Measurements from ENCODE around the gene AGFG2.

AGFG2 gene

DNA sequence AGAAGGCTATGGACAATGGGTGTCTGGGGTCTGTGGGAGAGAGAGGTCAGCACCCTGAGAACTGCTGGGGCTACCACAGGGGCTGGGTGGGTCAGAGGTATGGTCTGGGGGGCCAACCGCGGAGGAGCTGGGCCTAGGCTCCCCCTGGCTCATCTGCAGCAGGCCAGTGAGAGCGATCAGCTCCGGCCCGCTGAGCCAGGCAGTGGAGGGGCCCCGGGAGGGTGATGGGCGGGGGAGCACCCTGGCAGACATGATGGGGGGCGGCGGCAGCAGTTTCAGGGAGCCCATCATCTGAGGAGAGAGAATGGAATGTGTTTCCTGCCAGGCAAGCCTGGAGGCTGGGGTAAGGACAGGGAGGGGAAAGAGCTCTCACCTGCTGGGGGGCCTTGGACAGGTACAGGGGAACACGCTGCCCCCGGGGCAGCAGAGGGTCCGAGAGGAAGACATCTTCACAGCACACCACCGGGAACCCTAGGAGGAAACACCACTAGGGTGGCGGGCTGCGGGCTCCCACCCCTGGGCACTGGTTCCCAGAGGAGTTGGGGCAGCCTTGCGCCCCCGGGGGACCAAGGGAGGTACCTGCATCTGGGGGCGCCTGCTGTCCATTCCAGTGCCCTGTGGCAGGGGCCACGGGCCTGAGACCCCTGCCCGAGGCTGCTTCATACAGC lies 33.4 kb downstream of the AGFG2 start:
- no peak for DNase-seq (ENCODE audit: low read depth)

DNA sequence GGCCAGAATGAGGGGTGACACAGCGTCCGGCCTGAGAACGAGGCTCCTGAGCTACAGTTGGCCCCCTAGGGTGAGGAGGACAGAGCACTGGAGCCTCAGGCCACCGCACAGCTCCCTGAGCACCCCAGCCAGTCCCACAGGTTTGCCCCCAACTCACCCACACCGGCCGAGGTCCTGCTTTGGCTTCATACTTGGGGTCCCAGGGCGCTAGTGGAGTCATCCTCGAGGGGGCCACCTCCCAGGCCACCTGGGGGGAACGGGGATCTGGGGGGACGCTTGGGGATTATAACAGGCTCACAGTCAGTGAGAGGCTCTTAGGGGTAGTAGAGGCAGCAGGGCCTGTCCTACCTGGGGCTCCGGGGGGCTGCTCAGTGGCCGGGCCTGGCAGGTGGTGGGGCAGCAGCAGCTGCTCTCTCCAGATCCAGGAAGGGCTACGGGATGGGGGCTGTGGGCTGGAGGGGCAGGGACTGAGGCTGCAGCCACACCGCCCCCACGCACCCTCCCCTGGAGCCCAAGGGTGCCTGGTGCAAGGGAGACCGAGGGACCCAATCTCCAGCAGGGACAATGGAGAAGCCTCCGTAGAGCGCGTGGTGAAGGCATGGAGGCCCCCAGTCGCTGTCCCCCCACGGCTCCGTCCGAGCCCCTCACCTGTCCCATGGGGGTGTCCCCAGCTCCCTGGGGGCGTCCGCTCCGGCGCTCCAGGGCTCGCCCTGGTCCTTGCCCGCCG lies 34.1 kb downstream of the AGFG2 start:
- DNase-seq (ENCODE audit: low read depth): no peak

DNA sequence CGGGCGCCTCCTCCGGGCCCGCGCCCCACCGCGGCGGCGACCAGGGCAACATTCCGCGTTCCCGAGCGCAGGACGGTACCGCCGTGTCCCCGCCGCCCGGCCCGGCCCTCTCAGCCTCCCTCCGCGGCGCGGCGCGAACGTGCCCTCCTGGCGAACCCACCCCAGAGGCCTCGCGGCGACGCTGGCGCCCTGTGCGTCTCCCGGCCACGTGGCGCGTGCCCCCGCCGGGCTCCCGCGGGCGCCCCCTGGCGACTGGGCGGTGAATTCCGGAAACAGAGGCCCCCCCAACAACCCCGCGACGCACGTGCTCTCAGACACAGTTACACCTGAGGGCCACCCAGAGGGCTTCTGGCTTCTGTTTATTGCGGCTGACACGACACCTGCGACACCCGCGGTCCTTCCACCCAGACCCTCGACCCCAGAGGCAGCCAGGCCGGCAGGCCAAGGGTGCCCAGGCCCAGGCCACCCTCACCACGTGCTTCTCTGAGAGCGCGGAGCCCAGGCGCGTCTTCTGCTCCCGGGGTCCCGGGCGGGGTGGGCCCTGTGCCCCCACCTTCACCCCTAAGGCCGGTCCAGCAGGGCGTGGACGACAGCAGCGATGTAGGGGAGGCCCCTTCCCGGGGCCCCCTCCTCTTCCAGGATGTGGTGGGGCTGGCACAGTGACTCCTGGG lies 34.8 kb downstream of the AGFG2 start, which contains the start of gene SAP25:
TSS of gene SAP25 (minus strand) at position 210 of the 671 bp plus-strand sequence. CDS start at position 52, 158 bp downstream.
- no peak for DNase-seq (ENCODE audit: low read depth)

DNA sequence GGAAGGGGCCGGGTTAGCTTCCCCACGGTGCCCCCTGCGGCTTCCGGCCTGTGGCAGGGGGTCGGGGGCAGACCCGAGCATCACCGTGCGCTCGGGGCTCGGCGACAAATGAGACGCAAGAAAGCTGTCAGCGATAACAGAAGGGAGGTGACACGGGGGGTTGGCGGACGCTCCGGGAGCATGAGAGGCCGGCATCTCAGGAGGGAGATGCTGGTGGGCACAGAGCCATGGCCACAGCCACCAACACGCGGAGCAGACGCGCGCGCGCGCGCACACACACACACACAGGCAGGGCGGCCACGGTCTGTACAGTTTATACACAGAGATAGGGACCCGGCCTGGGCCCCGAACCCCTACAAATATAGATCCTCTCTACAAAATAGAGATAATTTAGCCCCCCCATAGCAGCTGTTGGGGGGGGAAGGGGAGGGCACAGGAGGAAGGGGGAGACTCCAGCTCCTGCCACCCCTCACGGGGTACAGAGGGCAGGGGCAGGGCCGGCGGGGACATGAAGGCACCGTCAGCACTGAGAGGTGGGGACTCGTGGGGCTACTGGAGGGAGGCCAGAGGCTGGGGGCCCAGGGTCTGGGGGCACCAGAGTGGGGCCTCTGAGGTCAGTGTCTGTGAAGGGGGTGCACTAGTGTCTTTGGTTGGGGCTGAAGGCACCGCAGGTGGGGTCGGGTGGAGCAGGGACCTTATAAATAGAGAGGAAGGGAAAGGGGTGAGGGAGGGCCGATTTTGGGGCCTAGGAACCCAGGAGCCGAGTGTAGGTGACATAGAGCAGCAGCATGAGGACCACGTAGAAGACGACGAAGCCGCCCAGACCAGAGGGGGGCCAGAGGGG lies 35.6 kb downstream of the AGFG2 start:
- DNase-seq (ENCODE audit: low read depth): no peak

DNA sequence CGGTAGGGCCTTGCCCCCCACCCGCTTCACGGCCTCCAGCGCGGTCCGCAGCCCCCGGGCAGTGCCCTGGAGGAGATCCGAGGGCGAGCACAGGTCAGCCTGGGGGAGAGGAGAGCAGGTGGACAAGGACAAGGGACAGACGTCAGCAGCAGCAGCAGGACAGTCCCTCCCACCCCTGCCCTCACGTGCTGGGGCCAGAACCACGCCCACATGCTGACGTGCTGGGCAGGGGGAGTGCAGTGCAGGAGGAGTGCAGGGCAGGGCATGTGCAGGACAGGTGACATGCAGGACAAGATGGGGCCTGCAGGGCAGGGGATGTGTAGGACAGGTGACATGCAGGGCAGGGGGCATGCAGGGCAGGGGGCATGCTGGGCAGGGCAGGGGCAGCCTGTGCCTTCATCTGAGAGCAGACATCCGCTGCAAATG lies 36.2 kb downstream of the AGFG2 start:
- DNase-seq (ENCODE audit: low read depth): no peak

DNA sequence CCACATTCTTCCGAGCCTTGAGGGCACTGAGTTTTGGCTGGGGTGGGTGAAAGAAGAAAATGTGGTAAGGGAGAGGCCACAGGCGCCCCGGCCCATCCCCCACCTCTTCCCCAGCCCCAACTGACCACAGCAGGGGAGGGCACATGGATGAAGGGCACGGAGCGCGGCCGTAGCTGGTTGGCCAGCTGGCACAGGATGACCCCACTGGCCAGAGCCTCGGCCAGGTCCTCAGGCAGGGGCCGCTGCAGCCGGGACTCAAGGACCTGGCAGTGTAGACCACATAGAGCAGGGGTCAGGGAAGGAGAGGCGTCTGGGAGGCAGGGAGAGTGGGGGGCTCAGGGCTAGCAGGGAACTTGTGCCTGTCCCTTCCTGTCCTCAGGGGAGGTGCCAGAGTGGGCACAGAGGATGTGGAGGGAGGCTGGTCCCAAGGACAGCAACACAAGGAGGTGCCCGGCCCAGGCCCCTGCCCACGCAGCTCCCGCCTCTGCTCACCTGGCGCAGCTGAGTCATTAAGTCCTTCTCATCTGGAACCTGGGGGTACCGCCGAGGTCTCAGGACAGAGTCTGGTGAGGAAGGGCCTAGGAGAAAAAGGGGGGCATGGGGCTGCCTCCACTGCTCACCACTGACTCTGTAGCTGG lies 36.9 kb downstream of the AGFG2 start:
- no peak for DNase-seq (ENCODE audit: low read depth)

DNA sequence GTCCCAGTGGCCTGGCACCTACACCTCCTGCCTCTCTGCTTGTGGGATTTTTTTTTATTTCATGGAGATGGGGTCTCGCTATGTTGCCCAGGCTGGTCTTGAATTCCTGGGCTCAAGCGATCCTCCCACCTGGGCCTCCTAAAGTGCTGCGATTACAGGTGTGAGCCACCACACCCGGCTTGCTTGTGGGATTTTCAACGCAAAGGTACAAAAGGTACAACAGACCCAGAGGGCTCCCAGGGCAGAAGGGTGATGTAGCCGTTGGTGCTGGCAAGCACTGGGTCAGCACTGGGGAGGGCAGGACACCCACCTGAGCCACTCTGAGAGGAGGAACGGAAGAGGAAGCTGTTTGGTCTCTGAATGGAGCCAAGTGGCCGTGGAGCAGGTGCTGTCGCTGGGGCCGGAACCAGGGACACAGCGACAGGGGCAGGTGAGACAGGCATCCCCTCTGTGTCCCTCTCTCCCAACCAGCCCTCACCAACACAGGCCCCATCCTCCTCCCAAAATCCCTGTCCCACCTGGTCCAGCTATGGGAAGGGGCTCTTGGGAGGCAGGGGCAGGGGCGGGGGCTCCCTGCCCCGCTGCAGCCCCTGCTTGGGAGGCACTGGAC lies 37.5 kb downstream of the AGFG2 start:
- no peak for DNase-seq (ENCODE audit: low read depth)

DNA sequence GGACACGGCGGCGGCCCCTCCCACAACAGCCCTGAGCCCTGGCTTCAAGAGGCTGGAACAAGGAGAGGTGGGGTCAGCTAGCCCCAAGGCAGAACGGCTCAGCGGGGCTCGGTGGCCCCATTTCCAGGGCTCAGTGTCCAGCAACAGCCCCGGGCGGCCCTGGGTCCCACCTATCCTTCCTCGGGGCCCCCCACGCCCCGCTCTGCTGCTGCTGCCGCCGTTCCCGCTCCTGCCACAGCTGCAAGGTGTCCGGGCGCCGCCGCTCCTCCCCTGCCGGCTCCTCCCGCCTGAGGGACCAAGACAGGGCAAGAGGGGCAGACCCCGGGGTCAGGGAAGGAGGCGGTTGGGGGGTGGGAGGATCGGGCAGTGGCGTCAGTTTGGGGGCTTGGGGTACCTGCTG lies 38.1 kb downstream of the AGFG2 start:
- DNase-seq (ENCODE audit: low read depth): no peak

DNA sequence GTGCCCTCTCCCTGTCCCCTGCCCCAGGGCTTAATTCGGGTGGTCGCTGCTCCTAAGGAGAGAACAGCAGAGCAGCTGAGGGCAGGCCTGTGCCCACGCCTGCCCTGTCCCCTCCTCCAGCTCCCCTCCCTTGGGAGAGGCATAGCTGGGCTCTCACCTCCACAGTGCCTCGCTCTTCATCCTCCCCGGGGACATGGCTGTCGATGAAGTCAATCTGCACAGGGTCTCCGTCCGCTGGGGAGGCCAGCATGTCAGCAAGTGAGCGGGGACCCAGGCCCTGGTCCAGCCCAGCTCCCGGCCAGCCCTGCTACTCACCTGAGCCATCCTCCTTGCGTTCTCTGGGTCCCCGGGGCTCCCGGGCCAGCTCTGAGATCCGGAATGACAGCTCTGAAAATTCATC lies 38.5 kb downstream of the AGFG2 start:
- DNase-seq (ENCODE audit: low read depth): no peak

DNA sequence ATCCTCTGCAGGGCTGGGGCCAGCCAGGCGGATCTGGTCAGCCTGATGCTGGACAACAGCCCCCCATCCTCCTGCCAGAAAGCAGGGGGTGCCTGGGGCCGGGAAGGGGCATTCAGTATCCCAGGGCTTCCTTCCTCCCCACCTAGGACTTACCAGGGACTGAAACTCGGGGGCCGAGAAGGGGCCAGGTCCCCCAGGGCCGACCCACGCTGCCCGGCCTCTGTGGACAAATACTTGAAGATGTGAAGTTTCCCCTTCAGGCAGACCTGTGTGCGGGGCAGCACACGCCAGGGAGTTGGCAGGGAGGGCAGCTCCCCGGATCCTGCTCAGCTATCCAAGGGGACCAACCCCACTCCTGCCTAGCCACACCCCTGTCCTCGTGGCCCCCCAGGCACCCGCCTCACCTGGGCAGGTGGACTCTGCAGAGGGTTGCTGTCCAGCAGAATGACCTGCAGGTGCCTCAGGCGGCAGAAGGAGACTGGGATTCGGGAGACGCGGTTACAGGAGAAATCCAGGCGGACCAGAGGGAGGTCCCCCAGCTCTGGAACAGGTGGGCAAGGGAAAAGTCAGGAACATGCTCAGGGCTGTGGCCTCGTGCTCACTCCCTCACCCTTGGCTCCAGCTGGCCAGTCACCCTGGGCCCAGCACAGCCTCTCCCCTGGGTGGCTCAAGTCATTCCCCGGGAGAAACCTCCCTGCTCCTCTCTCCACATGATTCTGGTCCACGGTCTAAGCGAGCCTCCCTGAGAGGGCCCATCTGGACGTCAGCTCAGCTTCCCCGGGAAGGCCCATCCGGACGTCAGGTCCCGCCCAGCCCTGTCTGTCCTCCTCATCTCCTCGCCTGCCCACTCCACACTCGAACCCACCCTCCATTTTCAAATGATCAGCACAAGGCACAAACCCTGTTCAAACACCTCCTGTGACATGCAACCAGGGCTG lies 39.5 kb downstream of the AGFG2 start:
- DNase-seq (ENCODE audit: low read depth): no peak

DNA sequence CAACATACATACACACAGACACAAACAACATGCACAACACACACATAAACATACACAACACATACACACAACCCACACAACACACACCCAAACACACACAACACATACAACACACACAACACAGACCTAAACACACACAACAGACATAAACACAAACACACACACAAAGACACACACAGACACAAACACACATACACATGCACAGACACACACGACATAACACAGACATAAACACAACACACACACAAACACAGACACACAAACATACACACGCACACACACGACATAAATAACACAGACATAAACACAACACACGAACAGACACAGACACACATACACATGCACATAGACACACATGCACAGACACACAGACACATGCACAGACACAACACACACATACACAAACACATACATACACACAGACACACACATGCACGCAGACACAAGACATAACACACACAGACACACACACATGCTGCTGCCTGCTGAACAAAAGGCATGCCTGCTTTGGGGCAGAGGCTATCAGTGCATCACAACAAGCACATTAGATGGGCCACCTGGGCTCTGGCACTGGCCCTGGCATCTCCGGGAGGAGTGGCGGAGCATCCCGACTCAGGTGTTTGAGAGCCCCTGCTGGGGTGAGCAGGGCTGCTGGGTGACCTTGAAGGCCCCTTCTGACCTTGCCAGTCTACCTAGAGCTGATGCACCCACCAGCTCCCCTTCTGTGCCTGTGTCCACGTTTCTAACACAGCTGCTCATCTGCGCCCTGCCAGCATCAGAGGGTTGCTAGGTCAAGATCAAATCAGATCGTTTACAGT lies 41.7 kb downstream of the AGFG2 start:
- no peak for DNase-seq (ENCODE audit: low read depth)

DNA sequence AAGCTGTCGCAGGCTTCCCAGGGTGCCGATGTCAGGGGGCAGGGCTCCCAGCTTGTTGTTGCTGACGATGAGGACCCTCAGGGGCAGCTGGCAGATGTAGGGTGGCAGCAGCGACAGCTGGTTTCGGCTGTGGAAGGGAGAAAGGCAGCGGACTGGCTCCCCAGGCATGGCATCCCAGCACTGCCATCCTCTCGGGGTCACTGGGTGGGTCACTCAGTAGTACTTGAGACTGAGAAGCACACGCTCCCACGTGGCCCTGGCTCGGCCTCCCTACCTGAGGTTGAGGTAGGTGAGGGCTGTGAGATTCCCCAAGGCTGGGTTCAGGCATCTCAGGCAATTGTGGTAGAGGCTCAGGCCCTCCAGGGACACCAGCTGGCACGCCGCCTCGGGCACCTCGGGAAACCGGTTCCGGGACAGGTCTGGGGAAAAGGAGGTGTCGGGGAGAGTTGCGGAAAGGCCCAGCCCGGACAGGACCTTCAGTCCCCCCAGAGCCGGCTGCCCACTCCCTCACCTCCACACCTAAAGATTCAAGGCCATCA lies 43.1 kb downstream of the AGFG2 start:
- no peak for DNase-seq (ENCODE audit: low read depth)

DNA sequence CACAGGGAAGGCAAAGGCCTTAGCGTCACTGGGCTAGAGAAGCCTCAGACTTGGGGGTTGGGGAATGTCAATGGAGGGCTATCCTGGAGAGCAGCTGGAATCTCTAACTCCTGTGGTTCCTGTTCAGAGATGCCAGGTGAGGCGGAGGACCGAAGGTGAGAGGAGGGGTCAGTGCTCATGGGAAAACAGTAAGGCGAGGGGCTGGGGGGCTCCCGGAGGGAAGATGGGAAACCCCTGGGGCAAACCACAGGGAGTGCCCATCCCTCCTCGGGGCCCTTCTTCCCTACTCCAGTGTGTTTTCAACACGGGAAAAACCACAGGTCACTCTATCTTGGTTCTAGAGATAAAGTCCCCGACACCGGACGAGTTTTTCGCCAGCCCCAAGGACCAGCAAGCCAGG lies 43.6 kb downstream of the AGFG2 start:
- DNase-seq (ENCODE audit: low read depth): no peak

DNA sequence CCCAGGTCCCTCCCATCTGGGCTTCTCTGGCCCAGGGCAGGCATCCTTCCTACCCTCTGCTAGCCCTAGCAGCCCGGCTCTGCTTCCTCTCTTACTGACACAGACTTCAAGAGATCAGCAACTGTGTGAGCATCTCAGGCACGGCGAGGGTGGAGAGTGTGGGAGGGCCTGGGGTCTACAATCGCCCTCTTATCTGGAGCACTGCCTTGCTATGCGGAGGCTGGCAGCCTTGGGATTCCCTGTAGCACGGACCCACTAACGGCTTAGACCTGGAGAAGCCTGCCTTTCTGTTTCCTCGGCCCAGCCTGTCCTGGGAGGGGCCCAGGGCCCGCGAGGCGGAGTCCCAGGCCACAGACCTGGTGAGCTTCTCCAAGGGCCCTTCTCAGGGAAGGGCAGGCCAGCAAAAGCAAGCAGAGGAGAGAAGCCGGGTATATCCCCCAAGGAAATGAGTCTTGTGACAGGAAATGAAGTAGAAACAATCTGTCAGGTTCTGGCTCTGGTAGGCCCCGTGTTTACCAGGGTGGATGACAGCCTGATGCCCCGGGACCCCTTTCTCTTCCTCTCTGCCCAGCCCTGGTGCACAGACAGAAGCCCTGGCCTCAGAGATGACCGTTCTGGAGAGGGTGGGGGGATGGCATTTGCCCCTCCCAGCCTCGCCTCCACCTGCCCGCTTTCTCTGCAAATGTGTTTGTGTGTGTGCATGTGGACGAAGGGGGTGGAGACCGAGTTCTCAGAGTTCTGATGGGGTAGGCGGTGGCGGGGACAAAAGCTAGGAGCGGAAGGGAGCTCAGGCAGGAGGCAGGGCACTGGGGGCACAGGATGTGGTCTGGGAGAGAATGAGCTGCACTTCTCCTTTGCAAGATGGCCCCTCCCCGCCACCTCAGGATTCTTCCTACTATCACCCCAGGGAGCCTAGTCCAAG lies 44.4 kb downstream of the AGFG2 start:
- DNase-seq (ENCODE audit: low read depth): no peak

DNA sequence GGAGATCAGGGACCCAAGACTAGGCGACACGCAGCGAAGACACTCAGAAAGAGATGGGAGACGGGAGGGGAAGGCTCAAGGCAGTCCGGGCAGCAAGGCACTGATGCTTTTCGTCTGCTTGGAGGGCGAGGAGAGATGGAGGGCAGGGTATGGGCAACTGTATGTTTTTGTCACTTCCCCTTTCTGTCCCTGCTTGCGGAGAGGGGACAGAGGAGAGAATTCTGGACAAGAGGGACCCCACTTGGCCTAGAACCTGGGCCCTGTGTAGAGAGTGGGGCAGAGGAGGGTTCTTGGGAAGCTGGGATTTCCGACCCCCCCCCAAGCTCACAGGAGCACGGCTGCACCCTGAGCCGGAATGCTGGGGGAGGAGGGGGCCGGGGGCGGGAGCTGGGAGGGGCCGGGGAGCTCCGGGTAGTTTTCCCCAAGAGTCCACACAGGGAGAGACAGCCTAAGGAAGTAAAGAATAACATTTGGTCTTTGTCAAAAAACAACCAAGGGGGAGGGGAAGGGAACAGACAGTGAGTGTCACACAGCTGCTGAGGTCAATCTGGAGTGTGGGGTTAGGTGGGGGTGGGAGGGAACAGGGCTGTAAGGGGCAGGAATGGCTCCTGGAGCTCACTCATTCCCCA lies 45.2 kb downstream of the AGFG2 start:
- DNase-seq (ENCODE audit: low read depth): no peak

DNA sequence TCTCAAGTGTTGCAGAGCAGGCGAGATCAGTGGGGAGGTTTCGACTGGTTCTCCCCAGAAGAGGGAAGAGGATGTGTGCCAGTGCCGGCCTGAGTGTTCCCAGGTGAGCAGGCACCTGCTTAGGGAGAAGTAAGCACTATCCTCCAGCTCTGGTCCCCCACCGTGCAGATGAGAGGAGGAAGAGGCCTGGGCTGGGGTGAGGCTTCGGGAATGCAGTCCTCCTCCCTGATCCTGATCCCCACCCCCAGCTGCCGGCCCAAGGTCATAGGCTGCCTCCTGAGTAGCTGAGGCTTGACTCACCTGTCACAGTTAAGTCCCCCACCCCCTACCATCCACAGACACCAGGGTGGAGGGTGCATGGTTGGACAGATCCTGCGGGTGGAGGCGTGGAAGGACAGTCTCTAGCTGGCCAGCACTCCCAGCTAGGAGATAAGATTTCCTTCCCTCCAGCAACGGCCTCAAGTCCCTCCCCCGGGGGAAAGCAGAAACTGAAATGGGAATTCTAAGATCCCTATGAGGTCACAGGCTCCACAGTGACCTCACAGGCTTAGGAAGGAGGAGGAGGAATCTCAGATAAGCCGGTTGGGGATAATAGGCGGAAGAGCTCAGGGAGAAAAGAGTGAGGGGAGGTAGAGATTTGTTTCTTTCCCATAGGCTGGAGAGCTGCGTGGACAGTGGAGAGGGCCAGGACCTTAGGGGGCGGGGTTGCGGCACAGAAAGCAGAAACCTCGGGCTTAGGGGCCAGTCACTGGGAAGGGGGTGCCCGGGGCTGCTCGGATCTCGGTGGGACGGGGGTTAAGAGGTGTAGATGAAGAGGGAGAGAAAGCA lies 45.9 kb downstream of the AGFG2 start:
- no peak for DNase-seq (ENCODE audit: low read depth)

All from stromal cell of bone marrow (primary cell).